Duodenal mucosa (tissue), 2 donors: Measurements from ENCODE around the gene KSR2.
"Not testable (repeated sequence)": the region's sequence is repeated elsewhere in the genome, so short reads cannot be mapped to it uniquely, and the experiment has no call there.

ENCODE experiments used
- H3K27ac ChIP-seq: one replicate; pipeline ENCODE4 v1.7.0; 2013; ENCODE audit warnings: low read depth, low read length
- H3K27me3 ChIP-seq, 2 donors: one replicate each; pipeline ENCODE4 v1.7.0; 2013; ENCODE audit warnings: low read length in 2 of 2, control low read depth in 1 of 2; ENCODE audit not compliant: insufficient read depth in 2 of 2, control insufficient read depth in 1 of 2
- H3K36me3 ChIP-seq, 2 donors: one replicate each; pipeline ENCODE4 v1.7.0; 2013; ENCODE audit warnings: low read length in 2 of 2, control low read depth in 1 of 2; ENCODE audit not compliant: insufficient read depth in 2 of 2, control insufficient read depth in 1 of 2
- H3K4me1 ChIP-seq, 2 donors: one replicate each; pipeline ENCODE4 v1.7.0; 2013; ENCODE audit warnings: low read length in 2 of 2, control low read depth in 1 of 2; ENCODE audit not compliant: insufficient read depth in 2 of 2, control insufficient read depth in 1 of 2
- H3K4me3 ChIP-seq, 2 donors: one replicate each; pipeline ENCODE4 v1.7.0; 2013; ENCODE audit warnings: low read length in 2 of 2, low read depth in 1 of 2
- H3K9ac ChIP-seq, 2 donors: one replicate each; pipeline ENCODE4 v1.7.0; 2013; ENCODE audit warnings: low read length in 2 of 2, low read depth in 1 of 2
- H3K9me3 ChIP-seq, 2 donors: one replicate each; pipeline ENCODE4 v1.7.0; 2013; ENCODE audit warnings: low read length in 2 of 2, control low read depth in 1 of 2; ENCODE audit not compliant: control insufficient read depth in 1 of 2

The KSR2 gene

GRCh38 chr12:117661471-117661870 lies 307.3 kb downstream of the KSR2 start:
- Histone ChIP-seq H3K27me3 (no peaks in the 10 kb centered on the region), H3K27ac (no peak overlapping the region), H3K9me3 (no peaks in the 10 kb centered on the region), H3K36me3 (no peaks in the 10 kb centered on the region), H3K9ac (no peak overlapping the region), H3K4me3 (no peak overlapping the region), H3K4me1 (no peaks in the 10 kb centered on the region)

GRCh38 chr12:117660896-117661295 lies 307.9 kb downstream of the KSR2 start:
- Histone ChIP-seq H3K4me1 (no peaks in the 10 kb centered on the region), H3K27ac (no peak overlapping the region), H3K4me3 (no peak overlapping the region), H3K9me3 (no peaks in the 10 kb centered on the region), H3K9ac (no peak overlapping the region), H3K27me3 (no peaks in the 10 kb centered on the region), H3K36me3 (no peaks in the 10 kb centered on the region)

- H3K27me3 ChIP-seq = no peaks in the 10 kb centered on the region
- no peak overlapping the region for H3K27ac ChIP-seq
- no peak overlapping the region for H3K9ac ChIP-seq
- no peaks in the 10 kb centered on the region for H3K36me3 ChIP-seq
- no peaks in the 10 kb centered on the region for H3K9me3 ChIP-seq
- H3K4me3 ChIP-seq = no peak overlapping the region
- no peaks in the 10 kb centered on the region for H3K4me1 ChIP-seq
These were observed 310.6 kb downstream of the KSR2 start for GRCh38 chr12:117658226-117658625.

GRCh38 chr12:117649796-117650195 lies 319.0 kb downstream of the KSR2 start:
- H3K4me1 ChIP-seq = no peaks in the 10 kb centered on the region
- H3K9ac ChIP-seq = no peak overlapping the region
- no peak overlapping the region for H3K4me3 ChIP-seq
- no peaks in the 10 kb centered on the region for H3K36me3 ChIP-seq
- no peak overlapping the region for H3K27ac ChIP-seq
- no peaks in the 10 kb centered on the region for H3K27me3 ChIP-seq
- H3K9me3 ChIP-seq = no peaks in the 10 kb centered on the region

- Histone ChIP-seq H3K4me1 (no peaks in the 10 kb centered on the region), H3K36me3 (no peaks in the 10 kb centered on the region), H3K9me3 (no peaks in the 10 kb centered on the region), H3K9ac (no peak overlapping the region), H3K27me3 (no peaks in the 10 kb centered on the region), H3K27ac (no peak overlapping the region), H3K4me3 (no peak overlapping the region)
These were observed 322.3 kb downstream of the KSR2 start for GRCh38 chr12:117646520-117646919.

- no peak overlapping the region for H3K9ac ChIP-seq
These were observed 323.3 kb downstream of the KSR2 start for GRCh38 chr12:117645473-117645872.

GRCh38 chr12:117643971-117644370 lies 324.8 kb downstream of the KSR2 start:
- Histone ChIP-seq H3K4me3 (no peak overlapping the region), H3K27me3 (no peaks in the 10 kb centered on the region), H3K9ac (no peak overlapping the region), H3K4me1 (no peaks in the 10 kb centered on the region), H3K27ac (no peak overlapping the region), H3K9me3 (no peaks in the 10 kb centered on the region), H3K36me3 (no peaks in the 10 kb centered on the region)

More at GRCh38 chr12:117645473-117645872, 323.3 kb downstream of the KSR2 start:
- H3K9me3 ChIP-seq = no peaks in the 10 kb centered on the region
- H3K27ac ChIP-seq = no peak overlapping the region
- H3K4me3 ChIP-seq = no peak overlapping the region
- H3K27me3 ChIP-seq = no peaks in the 10 kb centered on the region
- no peaks in the 10 kb centered on the region for H3K36me3 ChIP-seq
- H3K4me1 ChIP-seq = no peaks in the 10 kb centered on the region

- H3K9ac ChIP-seq = no peak overlapping the region
- no peaks in the 10 kb centered on the region for H3K4me1 ChIP-seq
- H3K4me3 ChIP-seq = no peak overlapping the region
- H3K27me3 ChIP-seq = no peaks in the 10 kb centered on the region
- H3K27ac ChIP-seq = no peak overlapping the region
- H3K9me3 ChIP-seq = peaks cover 0 to 2% of the 10 kb centered on the region in 2 donors
- H3K36me3 ChIP-seq = no peaks in the 10 kb centered on the region
These were observed 326.9 kb downstream of the KSR2 start for GRCh38 chr12:117641885-117642284.

GRCh38 chr12:117640511-117640910 lies 328.3 kb downstream of the KSR2 start:
- Histone ChIP-seq H3K36me3 (no peaks in the 10 kb centered on the region), H3K9me3 (peaks cover 0 to 2% of the 10 kb centered on the region in 2 donors), H3K27ac (no peak overlapping the region), H3K4me1 (no peaks in the 10 kb centered on the region), H3K27me3 (no peaks in the 10 kb centered on the region), H3K4me3 (no peak overlapping the region), H3K9ac (no peak overlapping the region)

- H3K36me3 ChIP-seq = no peaks in the 10 kb centered on the region
- no peak overlapping the region for H3K9ac ChIP-seq
- H3K27ac ChIP-seq = no peak overlapping the region
- no peak overlapping the region for H3K4me3 ChIP-seq
- no peaks in the 10 kb centered on the region for H3K27me3 ChIP-seq
- no peaks in the 10 kb centered on the region for H3K4me1 ChIP-seq
- no peaks in the 10 kb centered on the region for H3K9me3 ChIP-seq
These were observed 339.3 kb downstream of the KSR2 start for GRCh38 chr12:117629454-117629853.

- not testable (repeated sequence) for H3K9me3 ChIP-seq, H3K4me1 ChIP-seq, H3K36me3 ChIP-seq, H3K27ac ChIP-seq, H3K4me3 ChIP-seq, H3K9ac ChIP-seq, H3K27me3 ChIP-seq
These were observed 340.1 kb downstream of the KSR2 start for GRCh38 chr12:117628711-117629110.
